ENCODE measurements around the gene ZNF460. TPM values are rescaled to one million over a fixed set of nuclear protein-coding genes. Genes with fewer than 3 reads are reported as not detected.

The ZNF460 gene
- polyA plus RNA-seq, 3 donors: 2.8 to 4.5 (median 3.5) TPM

- peaks cover 0 to 7% of the 10 kb centered on the region in 2 donors for H3K9me3 ChIP-seq (replicated peaks in 1 of 2; ENCODE audit: control insufficient read depth in 1 of 2, insufficient read depth in 1 of 2, low read length in 2 of 2)
- peaks cover 0 to 18% (median 12%) of the 10 kb centered on the region in 7 donors for H3K9me3 Mint-ChIP-seq
- no peak for TF ChIP-seq CTCF (IDR thresholded peaks at IDR 0.05)
- H3K4me3 ChIP-seq (replicated peaks in 1 of 3; ENCODE audit: low read depth in 2 of 3, low read length in 3 of 3): no peak overlapping the region
- intact Hi-C loops (cut with micrococcal nuclease): no loop called here
- H3K27me3 Mint-ChIP-seq (ENCODE audit: low read depth in 3 of 3): peaks cover 0 to 8% (median 6%) of the 10 kb centered on the region in 3 donors
- H3K4me3 Mint-ChIP-seq: no peak overlapping the region
- no peak overlapping the region for H3K9ac ChIP-seq (ENCODE audit: insufficient read depth, low read length, poor library complexity, severe bottlenecking)
- no peak overlapping the region for H3K27ac ChIP-seq (ENCODE audit: low read depth in 1 of 2, low read length in 2 of 2)
- peaks cover 7 to 12% of the 10 kb centered on the region in 2 donors for H3K36me3 Mint-ChIP-seq
- H4K20me1 ChIP-seq (ENCODE audit: insufficient read depth, low read length): no peaks in the 10 kb centered on the region
- H3K4me1 Mint-ChIP-seq: no peaks in the 10 kb centered on the region
- DNase-seq: no peak
- H3K4me1 ChIP-seq (ENCODE audit: control insufficient read depth in 1 of 2, insufficient read depth in 2 of 2, low read length in 2 of 2): no peaks in the 10 kb centered on the region
- no peak overlapping the region for H3K4me2 ChIP-seq (replicated peaks; ENCODE audit: extremely low read depth, low read length, poor library complexity, severe bottlenecking)
- peaks cover 0 to 2% of the 10 kb centered on the region in 2 donors for H3K27me3 ChIP-seq (ENCODE audit: control insufficient read depth in 2 of 2, insufficient read depth in 2 of 2, low read length in 2 of 2)
- H3K79me2 ChIP-seq (ENCODE audit: insufficient read depth, low read length): no peaks in the 10 kb centered on the region
- H3K36me3 ChIP-seq (replicated peaks in 1 of 2; ENCODE audit: control insufficient read depth in 1 of 2, insufficient read depth in 2 of 2, low read length in 2 of 2): peaks cover 0 to 16% of the 10 kb centered on the region in 2 donors
- no peak overlapping the region for H3K27ac Mint-ChIP-seq
- no peak overlapping the region for H2AFZ ChIP-seq (ENCODE audit: insufficient read depth, low read depth, low read length, poor library complexity, severe bottlenecking)
These were observed 28.2 kb downstream of the ZNF460 start for GRCh38 chr19:57308514-57308913.

- Mint-ChIP-seq H3K9me3 (peaks cover 3 to 27% (median 20%) of the 10 kb centered on the region in 7 donors), H3K4me3 (no peak overlapping the region), H3K27ac (no peak overlapping the region), H3K4me1 (no peaks in the 10 kb centered on the region), H3K27me3 (ENCODE audit: low read depth in 3 of 3) (peaks cover 4 to 26% (median 19%) of the 10 kb centered on the region in 3 donors), H3K36me3 (no peaks in the 10 kb centered on the region)
- Histone ChIP-seq H3K9me3 (replicated peaks in 1 of 2; ENCODE audit: control insufficient read depth in 1 of 2, insufficient read depth in 1 of 2, low read length in 2 of 2) (peaks cover 0 to 7% of the 10 kb centered on the region in 2 donors), H3K9ac (ENCODE audit: insufficient read depth, low read length, poor library complexity, severe bottlenecking) (no peak overlapping the region), H3K79me2 (ENCODE audit: insufficient read depth, low read length) (no peaks in the 10 kb centered on the region), H2AFZ (ENCODE audit: insufficient read depth, low read depth, low read length, poor library complexity, severe bottlenecking) (no peak overlapping the region), H4K20me1 (ENCODE audit: insufficient read depth, low read length) (no peaks in the 10 kb centered on the region), H3K4me2 (replicated peaks; ENCODE audit: extremely low read depth, low read length, poor library complexity, severe bottlenecking) (no peak overlapping the region), H3K27ac (ENCODE audit: low read depth in 1 of 2, low read length in 2 of 2) (no peak overlapping the region), H3K36me3 (replicated peaks in 1 of 2; ENCODE audit: control insufficient read depth in 1 of 2, insufficient read depth in 2 of 2, low read length in 2 of 2) (no peaks in the 10 kb centered on the region), H3K4me3 (replicated peaks in 1 of 3; ENCODE audit: low read depth in 2 of 3, low read length in 3 of 3) (no peak overlapping the region), H3K27me3 (ENCODE audit: control insufficient read depth in 2 of 2, insufficient read depth in 2 of 2, low read length in 2 of 2) (peaks cover 7 to 9% of the 10 kb centered on the region in 2 donors), H3K4me1 (ENCODE audit: control insufficient read depth in 1 of 2, insufficient read depth in 2 of 2, low read length in 2 of 2) (no peaks in the 10 kb centered on the region)
- 93% methylated on average over 2 of the region's 2 CpGs for WGBS (ENCODE audit: insufficient coverage)
- TF ChIP-seq CTCF (IDR thresholded peaks at IDR 0.05): no peak
- no peak for DNase-seq
- intact Hi-C loops (cut with micrococcal nuclease): no loop called here
These were observed 30.5 kb downstream of the ZNF460 start for GRCh38 chr19:57310792-57311191.
